GM18505 (cell line): Measurements from ENCODE around the gene CYP39A1.

Experiments used
- ATAC-seq: cut with Tn5 transposase; IDR thresholded peaks from one replicate; pipeline ENCODE4 v1.9.1; 2021; ENCODE audit not compliant: unreplicated experiment
- POLR2A ChIP-seq: IDR thresholded peaks from 4 replicates; pipeline ENCODE4 v1.6.1; 2011; ENCODE audit warnings: borderline replicate concordance; ENCODE audit not compliant: insufficient read depth, insufficient read length; ENCODE audit errors: extremely low read depth

Gene CYP39A1

DNA sequence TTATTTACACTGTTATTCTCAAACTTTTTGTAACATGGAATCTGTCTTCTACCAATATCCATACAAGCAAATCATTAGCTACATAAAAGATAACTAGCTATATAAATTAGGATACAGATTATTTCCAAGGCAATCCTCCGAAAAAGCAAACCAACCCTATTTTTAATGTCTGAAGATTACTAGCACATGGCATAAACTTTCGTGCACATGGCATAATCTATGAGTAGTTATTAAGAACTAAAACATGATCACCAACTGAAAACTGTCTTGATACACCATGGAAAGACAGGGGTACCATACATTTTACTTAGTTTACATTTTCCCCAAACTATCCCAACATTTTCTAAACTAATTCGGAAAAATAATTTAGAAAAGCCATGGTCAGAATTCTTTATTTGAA, 54.4 kb downstream of the CYP39A1 start:
- no peak for ATAC-seq
- TF ChIP-seq POLR2A, result no peak

DNA sequence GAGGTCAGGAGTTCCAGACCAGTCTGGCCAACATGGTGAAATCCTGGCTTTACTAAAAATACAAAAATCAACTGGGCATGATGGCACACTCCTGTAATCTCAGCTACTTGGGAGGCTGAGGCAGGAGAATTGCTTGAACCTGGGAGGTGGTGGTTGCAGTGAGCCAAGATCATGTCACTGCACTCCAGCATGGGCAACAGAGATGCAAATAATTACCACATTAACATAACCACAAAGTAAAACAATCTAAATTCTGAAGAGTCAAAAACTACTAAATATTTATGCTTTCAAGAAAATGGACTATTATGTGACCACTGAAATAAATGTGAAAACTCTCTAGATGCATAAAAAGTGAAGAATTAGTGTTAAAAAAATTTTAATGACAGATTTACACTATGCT, 59.9 kb downstream of the CYP39A1 start:
- ATAC-seq, result no peak
- TF ChIP-seq POLR2A, result no peak

DNA sequence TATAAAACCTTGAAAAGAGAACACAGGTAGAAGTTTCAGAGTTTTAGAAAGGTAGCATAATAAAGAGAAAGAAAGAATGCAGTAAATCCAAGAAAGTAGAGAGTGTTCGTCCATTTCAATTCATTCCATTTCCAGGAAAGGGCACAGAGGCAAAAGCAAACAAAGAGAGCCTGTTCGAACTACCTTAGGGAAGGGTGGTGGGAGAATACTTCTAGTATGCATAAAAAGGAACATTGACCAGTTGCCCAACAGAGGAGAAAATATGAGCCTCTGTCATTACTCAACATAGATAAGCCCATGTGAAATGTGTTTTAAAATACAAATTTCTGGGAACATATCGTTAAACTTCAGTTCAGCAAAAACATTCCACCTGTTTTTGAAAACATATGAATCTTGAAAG, 60.6 kb downstream of the CYP39A1 start:
- ATAC-seq, result no peak

DNA sequence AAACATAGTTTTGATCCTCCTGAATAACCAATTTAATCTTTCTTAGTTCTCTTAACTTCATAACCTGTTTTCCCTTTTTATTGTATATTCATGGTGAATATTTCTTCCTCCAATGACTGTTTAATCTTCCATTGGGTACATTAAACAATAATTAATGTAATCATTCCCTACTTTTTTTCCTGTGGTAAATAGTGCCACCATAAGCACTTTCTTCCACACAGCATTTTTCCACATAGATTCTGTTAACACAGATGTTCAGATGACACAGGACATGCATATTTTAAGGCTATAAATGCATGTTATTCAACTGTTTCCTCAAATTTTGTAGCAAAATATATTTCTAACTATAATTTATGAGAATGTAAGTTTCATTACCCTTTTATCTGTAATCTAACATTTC, 61.9 kb downstream of the CYP39A1 start:
- no peak for TF ChIP-seq POLR2A
- ATAC-seq, result no peak

More for the DNA sequence above, 60.6 kb downstream of the CYP39A1 start:
- TF ChIP-seq POLR2A, result no peak

DNA sequence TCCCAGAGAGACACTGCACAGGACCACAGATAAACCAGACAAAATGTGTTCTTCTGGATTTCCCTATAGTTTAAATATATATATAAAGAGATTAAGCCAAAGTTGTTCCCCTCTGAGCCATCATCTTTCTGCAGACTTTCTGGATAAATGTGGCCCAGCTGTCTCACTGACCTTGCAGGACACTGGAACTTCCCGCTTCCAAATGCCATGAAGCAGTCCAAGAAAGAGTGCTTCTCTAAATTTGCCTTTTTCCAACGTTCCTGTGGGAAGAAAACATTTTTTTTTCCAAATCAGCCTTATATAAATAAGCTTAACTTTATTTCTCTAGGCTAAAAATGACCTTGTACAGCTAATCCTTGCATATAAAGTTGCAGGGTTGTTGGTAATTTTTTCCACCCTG, 65.7 kb downstream of the CYP39A1 start:
- no peak for TF ChIP-seq POLR2A
- ATAC-seq, result no peak

DNA sequence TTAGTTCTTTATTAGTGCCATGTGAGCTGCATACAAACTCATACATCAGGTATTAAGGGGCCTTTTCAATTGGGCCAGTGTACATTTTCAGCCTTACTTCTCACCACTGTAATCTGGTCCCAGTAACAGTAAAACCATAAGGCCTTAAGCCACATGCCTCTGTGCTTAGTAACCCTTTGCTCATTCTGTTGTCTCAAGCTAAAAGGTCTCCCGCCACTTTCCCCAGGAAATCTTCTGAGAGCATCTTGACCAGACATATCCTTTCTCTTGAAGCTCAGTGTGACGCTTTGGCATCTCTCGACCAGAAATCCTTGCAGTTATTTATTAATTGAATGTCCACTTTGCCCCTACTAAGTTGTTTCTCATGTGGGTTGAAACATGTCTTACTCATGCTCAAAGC, 68.0 kb downstream of the CYP39A1 start:
- no peak for TF ChIP-seq POLR2A

DNA sequence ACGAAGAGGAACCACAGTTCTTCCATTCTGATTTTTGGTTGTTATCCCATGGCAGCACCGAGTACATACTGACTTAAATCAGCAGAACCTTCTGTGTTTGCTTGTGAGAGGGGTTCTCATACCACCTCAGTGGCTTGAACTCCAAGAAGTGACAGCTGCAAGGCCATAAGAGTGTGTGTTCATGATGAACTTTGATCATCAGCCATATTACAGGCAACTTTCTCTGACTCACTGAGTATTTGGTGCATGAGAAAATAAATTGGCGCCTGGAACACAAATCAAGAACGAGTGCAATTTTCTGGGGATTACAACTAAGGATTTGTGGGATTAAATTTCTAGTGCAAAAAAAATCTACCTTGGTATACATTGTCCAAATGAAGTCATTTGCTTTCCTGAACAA, 68.9 kb downstream of the CYP39A1 start:
- ATAC-seq, result no peak
- no peak for TF ChIP-seq POLR2A

More for the DNA sequence above, 68.0 kb downstream of the CYP39A1 start:
- ATAC-seq, result no peak

DNA sequence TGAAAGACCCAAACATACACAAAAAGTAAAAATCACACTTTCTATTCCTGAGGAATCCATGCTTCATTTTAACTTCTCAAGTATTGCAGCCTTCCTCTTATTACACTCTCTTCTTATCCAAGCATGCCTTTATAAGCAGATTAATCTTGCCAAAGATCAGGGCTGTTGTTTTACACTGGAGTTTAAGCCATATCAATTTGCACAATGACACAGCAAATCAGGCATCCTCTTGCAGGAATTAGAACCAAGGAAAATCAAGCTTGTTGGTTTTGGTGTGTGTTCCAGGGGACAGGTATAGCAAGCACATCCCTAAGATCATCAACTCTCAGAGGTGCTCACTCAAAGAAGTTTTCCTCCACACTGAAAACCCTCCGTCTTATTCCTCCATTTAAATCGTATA, 69.5 kb downstream of the CYP39A1 start:
- TF ChIP-seq POLR2A, result no peak
- ATAC-seq, result no peak

DNA sequence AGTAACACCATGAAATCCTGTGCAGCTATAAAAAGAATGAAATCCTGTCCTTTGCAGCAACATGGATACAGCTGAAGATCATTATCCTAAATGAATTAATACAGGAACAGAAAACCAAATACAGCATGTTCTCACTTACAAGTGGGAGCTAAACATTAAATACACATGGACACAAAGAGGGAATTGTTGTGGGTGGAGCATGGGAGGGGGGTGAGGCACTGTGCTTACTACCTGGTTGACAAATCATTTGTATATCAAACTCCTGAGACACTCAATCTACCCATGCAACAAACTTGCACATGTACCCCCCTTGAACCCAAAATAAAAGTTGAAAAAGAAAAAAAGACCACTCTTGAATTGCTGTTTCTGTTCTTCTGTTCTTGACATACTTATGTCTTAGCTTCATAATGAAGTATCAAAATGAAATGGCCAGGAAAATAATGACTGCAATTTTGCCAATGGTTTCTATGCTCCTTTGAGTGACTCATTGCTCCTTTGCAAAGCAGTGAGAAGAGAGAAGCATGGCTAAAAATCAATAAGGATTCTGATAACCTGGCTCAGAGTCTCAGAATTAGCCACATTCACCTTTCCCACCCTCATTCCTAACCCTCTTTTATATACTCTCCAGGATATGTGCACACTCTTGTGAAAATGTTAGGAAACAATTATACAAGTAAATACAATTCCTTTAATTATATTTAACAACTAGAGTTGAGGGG, 71.0 kb downstream of the CYP39A1 start:
- no peak for ATAC-seq
- TF ChIP-seq POLR2A, result no peak

DNA sequence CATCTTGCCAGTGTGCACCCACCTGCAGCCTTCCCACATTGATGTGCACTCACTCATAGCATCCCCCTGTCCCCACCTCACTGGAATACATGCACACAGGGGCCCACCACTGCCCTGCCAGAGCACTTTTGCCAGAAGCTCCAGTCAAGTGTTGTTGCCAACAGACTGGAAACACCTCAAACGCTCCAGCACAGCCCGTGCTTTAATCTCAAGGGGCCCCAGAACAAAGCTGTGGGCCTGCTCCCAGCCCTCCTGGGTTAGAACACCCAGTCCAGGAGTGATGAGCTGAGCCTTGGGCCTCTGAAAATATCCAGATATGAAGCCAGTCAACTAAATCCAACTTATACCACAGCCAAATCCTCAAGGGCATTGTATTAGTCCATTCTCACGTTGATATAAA, 77.1 kb downstream of the CYP39A1 start:
- TF ChIP-seq POLR2A, result no peak
- no peak for ATAC-seq

DNA sequence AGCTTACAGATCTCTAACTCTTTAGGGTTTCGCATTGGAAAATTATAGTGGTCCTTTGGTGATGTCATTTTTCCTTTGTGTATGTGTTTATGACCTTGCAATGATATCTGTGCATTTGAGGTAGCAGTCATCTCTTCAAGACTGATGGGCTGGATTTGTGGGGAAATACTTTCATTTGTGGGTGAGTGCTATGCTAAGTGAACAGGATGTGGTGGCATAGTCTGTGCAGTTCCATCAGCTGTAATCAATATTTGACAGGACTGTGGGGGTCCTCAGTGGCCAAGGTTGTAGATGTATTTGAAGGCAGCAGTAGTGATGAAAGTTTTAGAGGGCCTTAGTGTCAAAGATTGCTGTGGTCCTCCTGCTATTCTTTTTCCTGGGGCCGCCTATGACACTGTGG, 79.5 kb downstream of the CYP39A1 start:
- TF ChIP-seq POLR2A, result no peak
- ATAC-seq, result no peak

DNA sequence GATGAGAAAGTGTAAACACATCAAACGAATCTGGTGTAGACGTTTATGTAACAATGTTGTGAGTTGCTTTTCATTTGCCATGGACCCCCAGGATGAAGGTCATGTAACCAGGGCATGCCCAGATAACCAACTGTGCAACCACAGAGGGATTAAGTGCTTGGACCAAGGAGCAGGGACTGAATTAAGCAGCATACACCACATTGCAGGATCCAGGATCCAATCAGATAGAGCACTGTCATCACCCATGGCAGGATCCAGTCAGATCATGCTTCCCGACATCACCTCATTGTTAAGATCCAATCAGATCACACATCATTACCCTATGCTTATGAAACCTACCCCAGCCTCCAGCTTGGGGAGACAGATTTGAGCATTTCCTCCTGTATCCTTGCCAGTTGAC, 87.1 kb downstream of the CYP39A1 start:
- ATAC-seq, result no peak
- no peak for TF ChIP-seq POLR2A

DNA sequence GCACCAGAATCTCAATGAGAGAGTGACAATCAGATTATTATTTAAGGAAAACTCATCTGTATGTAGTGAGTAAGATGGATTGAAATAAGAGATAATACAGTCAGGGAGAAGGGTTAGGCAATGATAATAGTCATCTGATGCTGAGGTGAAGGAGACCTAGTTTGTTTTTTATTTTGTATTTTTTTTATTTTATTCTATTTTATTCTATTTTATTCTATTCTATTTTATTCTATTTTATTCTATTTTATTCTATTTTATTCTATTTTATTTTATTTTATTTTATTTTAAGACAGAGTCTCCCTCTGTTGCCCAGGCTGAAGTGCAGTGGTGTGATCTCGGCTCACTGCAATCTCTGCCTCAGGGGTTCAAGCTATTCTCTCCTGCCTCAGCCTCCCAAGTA, 88.7 kb downstream of the CYP39A1 start:
- no peak for TF ChIP-seq POLR2A
- ATAC-seq, result no peak

DNA sequence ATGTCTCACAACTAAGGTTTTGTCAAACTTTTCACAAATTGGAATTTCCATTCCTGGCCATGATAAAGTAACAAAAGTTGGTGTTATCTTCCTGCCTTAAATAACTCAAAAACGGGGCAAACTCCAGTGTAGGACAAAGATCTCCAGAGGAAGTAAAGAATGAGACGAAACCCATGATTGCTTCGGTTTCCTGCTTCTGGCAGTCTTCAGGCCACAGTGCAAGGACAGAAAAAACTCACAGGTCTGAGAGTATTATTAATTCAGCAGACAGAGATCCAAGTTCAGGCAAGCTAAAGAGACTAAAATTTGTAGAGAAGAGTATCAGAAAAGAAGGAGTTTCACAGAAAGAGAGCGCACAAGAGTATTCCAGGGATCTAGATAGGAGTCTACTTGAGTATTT, 96.6 kb downstream of the CYP39A1 start:
- ATAC-seq, result no peak
- TF ChIP-seq POLR2A, result no peak

DNA sequence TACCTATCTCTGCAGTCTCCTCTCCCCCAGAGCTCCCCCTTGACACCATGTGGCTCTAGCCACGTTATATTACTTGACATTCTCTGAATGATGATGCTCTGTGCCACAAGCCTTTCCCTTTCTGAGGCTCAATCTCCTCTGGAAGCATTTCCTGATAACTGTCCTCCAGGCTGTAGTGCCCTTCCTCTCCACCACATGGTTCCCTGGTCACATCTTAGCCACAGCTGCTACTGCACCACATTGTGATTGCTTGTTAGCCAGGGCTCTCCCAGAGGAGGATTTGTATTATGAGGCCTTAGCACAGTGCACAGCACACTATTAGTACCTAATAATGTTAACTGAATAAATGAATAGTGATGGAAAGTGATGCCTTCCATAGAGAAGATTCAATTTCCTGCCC, 97.5 kb downstream of the CYP39A1 start:
- no peak for ATAC-seq
- TF ChIP-seq POLR2A, result no peak
